ENCODE results near the gene CFAP119. TPM values are rescaled to one million over a fixed set of nuclear protein-coding genes. Genes with fewer than 3 reads are reported as not detected.

Gene CFAP119
- total and polyA plus RNA-seq, 4 donors = 0.33 to 2.7 (median 1.2) TPM

DNA sequence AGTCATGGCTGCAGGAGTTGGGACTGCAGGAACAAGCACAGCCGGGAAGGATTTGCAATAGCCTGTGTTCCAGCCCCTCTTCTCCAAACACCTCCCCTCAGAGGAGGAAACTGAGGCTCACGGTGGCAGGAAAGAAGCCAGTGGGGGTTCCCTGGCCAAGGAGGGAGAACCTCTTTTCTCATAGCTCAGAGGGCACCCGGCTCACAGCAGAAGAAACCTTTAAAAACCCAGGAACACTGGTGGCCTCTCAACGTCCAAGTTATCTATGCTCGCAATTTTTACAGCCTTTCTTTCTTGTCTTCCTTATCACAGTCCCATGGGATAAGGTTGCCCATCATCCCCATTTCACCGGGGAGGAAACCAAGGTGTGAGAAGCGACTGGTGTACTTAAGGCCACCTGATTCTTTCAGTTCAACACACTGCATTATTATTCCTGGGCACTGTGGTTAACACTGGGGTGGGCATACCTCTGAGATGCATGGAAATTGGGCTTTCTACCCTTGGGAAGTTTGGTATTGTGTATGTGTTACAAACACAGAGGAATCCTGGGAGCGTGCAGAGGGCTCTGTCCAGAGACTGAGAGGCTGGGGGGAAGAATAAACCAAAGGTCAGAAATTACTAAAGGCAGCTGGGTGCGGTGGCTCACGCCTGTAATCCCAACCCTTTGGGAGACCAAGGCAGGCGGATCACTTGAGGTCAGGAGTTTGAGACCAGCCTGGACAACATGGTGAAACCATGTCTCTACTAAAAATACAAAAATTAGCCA lies 25.9 kb upstream of the CFAP119 start:
- no peak for DNase-seq (ENCODE audit: low spot score)
- WGBS = 48% methylated on average over 11 of the region's 11 CpGs
- H3K9me3 ChIP-seq (ENCODE audit: control insufficient read depth in 4 of 4, low read length in 3 of 4) = no peaks in the 10 kb centered on the region
- peak overlapping the region; percentile 39 to 56 for H3K27ac ChIP-seq (ENCODE audit: low read depth in 1 of 2, low read length in 2 of 2)
- H3K9ac ChIP-seq (ENCODE audit: low read depth in 1 of 2, low read length in 2 of 2) = peak overlapping the region in 1 of 2 donors; percentile 50
- H3K4me3 ChIP-seq (ENCODE audit: low read depth in 1 of 3, low read length in 3 of 3) = peak overlapping the region; percentile 84 to 98 (median 92)
- peaks cover 5 to 20% (median 11%) of the 10 kb centered on the region in 4 donors for H3K4me1 ChIP-seq (ENCODE audit: control insufficient read depth in 4 of 4, insufficient read depth in 4 of 4, low read length in 3 of 4)
- peaks cover 0 to 7% (median 3%) of the 10 kb centered on the region in 4 donors for H3K36me3 ChIP-seq (ENCODE audit: control insufficient read depth in 4 of 4, insufficient read depth in 3 of 4, low read depth in 1 of 4, low read length in 3 of 4)
- H3K27me3 ChIP-seq (ENCODE audit: control insufficient read depth in 4 of 4, insufficient read depth in 4 of 4, low read length in 3 of 4) = no peaks in the 10 kb centered on the region
- TF ChIP-seq GABPA (IDR thresholded peaks at IDR 0.05 in 1 of 2, conservative IDR thresholded peaks at IDR 0.05 in 1 of 2) = no peak
- TF ChIP-seq ZBTB33 (IDR thresholded peaks at IDR 0.05) = no peak
- no peak for TF ChIP-seq RAD21 (IDR thresholded peaks at IDR 0.05)
- TF ChIP-seq FOXA1 (IDR thresholded peaks at IDR 0.05) = no peak
- no peak for TF ChIP-seq SP1 (IDR thresholded peaks at IDR 0.05)
- no peak for TF ChIP-seq ATF3 (IDR thresholded peaks at IDR 0.05)
- TF ChIP-seq, protein P1, sequence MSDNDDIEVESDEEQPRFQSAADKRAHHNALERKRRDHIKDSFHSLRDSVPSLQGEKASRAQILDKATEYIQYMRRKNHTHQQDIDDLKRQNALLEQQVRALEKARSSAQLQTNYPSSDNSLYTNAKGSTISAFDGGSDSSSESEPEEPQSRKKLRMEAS (IDR thresholded peaks at IDR 0.05) = no peak
- TF ChIP-seq JUND (IDR thresholded peaks at IDR 0.05) = no peak
- TF ChIP-seq NR2F2 (IDR thresholded peaks at IDR 0.05) = no peak
- TF ChIP-seq EGR1 (IDR thresholded peaks at IDR 0.05; ENCODE audit: low read depth in 2 of 2) = no peak
- TF ChIP-seq HNF4A (conservative IDR thresholded peaks at IDR 0.05) = no peak
- TF ChIP-seq CTCF (IDR thresholded peaks at IDR 0.05; ENCODE audit: low read depth, low read length, missing input control) = no peak
- no peak for TF ChIP-seq REST (IDR thresholded peaks at IDR 0.05)
